GM19099 (cell line): ENCODE data around the gene PDPN.

Source experiments
- POLR2A ChIP-seq: IDR thresholded peaks from 3 replicates; pipeline ENCODE4 v1.6.1; 2011; ENCODE audit warnings: low read depth; ENCODE audit not compliant: insufficient read length; ENCODE audit errors: extremely low read depth

Gene PDPN

GRCh38 chr1:13560541-13560940, 23.1 kb upstream of the PDPN start:
- TF ChIP-seq POLR2A: no peak

- no peak for TF ChIP-seq POLR2A
Measured at GRCh38 chr1:13564073-13564472, 19.6 kb upstream of the PDPN start.

GRCh38 chr1:13570924-13571323, 12.7 kb upstream of the PDPN start:
- no peak for TF ChIP-seq POLR2A

DNA sequence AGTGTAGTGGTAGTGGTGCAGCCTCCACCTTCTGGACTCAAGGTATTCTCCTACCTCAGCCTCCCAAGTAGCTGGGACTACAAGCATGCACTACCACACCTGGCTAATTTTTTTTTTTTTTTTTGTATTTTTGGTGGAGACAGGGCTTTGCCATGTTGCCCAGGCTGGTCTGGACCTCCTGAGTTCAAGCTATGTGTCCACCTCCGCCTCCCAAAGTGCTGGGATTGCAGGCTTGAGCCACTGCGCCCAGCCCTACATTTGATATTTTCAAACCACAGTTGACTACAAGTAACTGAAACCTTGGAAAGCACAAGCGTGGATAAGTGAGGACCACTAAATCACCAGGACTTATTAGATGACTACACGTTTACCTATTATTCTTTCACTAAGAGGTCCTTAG, 10.0 kb upstream of the PDPN start:
- TF ChIP-seq POLR2A: no peak

DNA sequence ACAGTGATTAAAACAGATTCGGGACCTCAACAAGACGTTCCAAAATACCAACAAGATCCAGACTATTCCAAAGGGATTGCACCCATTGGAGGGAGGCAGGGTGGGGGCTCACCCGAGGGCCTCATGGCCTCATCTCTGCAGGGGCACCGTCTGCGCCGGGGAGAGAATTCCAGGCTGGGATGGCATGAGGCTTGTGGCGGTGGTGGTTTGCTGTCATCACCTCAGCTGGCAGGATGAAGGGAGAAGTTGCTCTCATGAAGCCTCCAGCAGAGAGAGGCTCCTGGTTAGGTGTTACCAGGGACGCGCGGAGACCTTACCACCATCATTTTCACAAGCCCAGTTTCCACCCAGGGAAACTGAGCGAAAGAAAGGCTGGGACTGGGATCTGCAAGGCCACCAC, 6.7 kb upstream of the PDPN start:
- no peak for TF ChIP-seq POLR2A

GRCh38 chr1:13577846-13578245, 5.8 kb upstream of the PDPN start:
- no peak for TF ChIP-seq POLR2A

DNA sequence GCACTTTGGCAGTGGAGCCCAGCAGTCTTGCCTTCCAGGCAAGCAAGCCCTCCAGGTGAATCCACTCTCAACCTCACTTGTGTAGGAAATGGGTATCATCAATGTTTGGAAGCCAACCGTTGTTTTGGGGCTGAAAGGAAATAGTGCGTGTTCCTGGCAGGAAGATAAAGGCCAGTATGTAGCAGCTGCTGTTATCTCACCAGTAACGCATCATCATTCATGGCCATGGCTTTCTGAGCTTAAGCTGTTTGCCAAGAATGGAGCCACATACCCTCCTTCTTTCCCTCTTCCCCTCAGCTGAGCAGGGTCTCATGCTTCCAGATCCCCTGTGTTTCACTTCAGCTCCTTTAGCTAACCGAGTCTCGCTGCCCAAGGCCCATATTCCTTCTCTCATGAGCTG, 2.2 kb upstream of the PDPN start:
- TF ChIP-seq POLR2A: no peak

- TF ChIP-seq POLR2A: no peak
Measured at GRCh38 chr1:13582713-13583443, 754 bp upstream of the PDPN start.

- TF ChIP-seq POLR2A: no peak
Measured at GRCh38 chr1:13583966-13584791, 547 bp downstream of the PDPN start.

GRCh38 chr1:13584876-13585611, 1.4 kb downstream of the PDPN start:
- no peak for TF ChIP-seq POLR2A

GRCh38 chr1:13585612-13585991, 2.0 kb downstream of the PDPN start:
- no peak for TF ChIP-seq POLR2A

DNA sequence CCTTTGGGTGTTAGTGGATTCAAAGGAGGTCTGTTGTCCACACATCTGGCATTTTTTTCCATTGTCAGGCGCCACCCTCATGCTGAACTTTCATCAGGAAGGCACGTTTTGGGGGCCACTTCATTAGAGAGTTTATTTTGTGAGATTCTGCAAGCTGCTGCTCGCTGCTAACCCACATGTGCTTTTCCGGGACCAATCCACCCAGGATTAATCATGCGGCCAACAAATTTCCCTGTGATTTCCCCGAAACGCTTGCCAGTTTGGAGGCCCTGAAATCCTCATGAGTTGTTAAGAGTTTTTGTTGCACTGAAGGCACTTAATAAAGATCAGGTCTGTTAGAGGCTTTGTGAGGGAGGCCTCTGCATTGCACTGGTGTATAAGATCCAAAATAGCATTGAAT, 2.4 kb downstream of the PDPN start:
- no peak for TF ChIP-seq POLR2A

- no peak for TF ChIP-seq POLR2A
Measured at GRCh38 chr1:13587256-13588030, 3.8 kb downstream of the PDPN start.

GRCh38 chr1:13588946-13589796, 5.5 kb downstream of the PDPN start:
- no peak for TF ChIP-seq POLR2A
